ENCODE data around the gene ZBTB46.

Gene ZBTB46

GRCh38 chr20:63698739-63699465 lies 132.2 kb downstream of the ZBTB46 start:
- H3K4me3 ChIP-seq (ENCODE audit: low read depth, low read length) = no peak overlapping the region
- no peak for TF ChIP-seq CTCF (IDR thresholded peaks at IDR 0.05; ENCODE audit: low read depth, low read length, missing control alignments)
- no peak for DNase-seq (ENCODE audit: low read depth)

- TF ChIP-seq CTCF (IDR thresholded peaks at IDR 0.05; ENCODE audit: low read depth, low read length, missing control alignments) = no peak
- no peak for DNase-seq (ENCODE audit: low read depth)
- no peak overlapping the region for H3K4me3 ChIP-seq (ENCODE audit: low read depth, low read length)
Observed at GRCh38 chr20:63697868-63698545, 133.1 kb downstream of the ZBTB46 start.

GRCh38 chr20:63697357-63697867 lies 133.7 kb downstream of the ZBTB46 start:
- DNase-seq (ENCODE audit: low read depth) = no peak
- TF ChIP-seq CTCF (IDR thresholded peaks at IDR 0.05; ENCODE audit: low read depth, low read length, missing control alignments) = no peak
- no peak overlapping the region for H3K4me3 ChIP-seq (ENCODE audit: low read depth, low read length)

- DNase-seq (ENCODE audit: low read depth) = no peak
- H3K4me3 ChIP-seq (ENCODE audit: low read depth, low read length) = no peak within 1 kb of the TSS
Observed at GRCh38 chr20:63696628-63697356, 134.3 kb downstream of the ZBTB46 start, which contains the start of gene TNFRSF6B. TNFRSF6B (plus strand) TSS chr20:63696652; CDS start chr20:63696768, 116 bp downstream.

GRCh38 chr20:63696306-63696627 lies 134.8 kb downstream of the ZBTB46 start:
- no peak overlapping the region for H3K4me3 ChIP-seq (ENCODE audit: low read depth, low read length)
- no peak for TF ChIP-seq CTCF (IDR thresholded peaks at IDR 0.05; ENCODE audit: low read depth, low read length, missing control alignments)
- DNase-seq (ENCODE audit: low read depth) = no peak

More at GRCh38 chr20:63696628-63697356, 134.3 kb downstream of the ZBTB46 start, which contains the start of gene TNFRSF6B:
- no peak for TF ChIP-seq CTCF (IDR thresholded peaks at IDR 0.05; ENCODE audit: low read depth, low read length, missing control alignments)

- no peak overlapping the region for H3K4me3 ChIP-seq (ENCODE audit: low read depth, low read length)
- no peak for TF ChIP-seq CTCF (IDR thresholded peaks at IDR 0.05; ENCODE audit: low read depth, low read length, missing control alignments)
- DNase-seq (ENCODE audit: low read depth) = no peak
Observed at GRCh38 chr20:63695424-63696305, 135.4 kb downstream of the ZBTB46 start.

Measured in GM12864 (cell line).